Measurements from ENCODE around the gene KCNAB1. TPM values are rescaled to one million over a fixed set of nuclear protein-coding genes. Genes with fewer than 3 reads are reported as not detected.

Gene KCNAB1
- total RNA-seq, 1 donor from 2014 or later, result not detected

GRCh38 chr3:156303001-156303707 lies 182.8 kb downstream of the KCNAB1 start:
- Mint-ChIP-seq H3K4me1 (no peaks in the 10 kb centered on the region), H3K36me3 (ENCODE audit: low read depth) (no peaks in the 10 kb centered on the region), H3K27me3 (peaks cover 3% of the 10 kb centered on the region), H3K9me3 (no peaks in the 10 kb centered on the region), H3K4me3 (no peak overlapping the region), H3K27ac (no peak overlapping the region)
- DNase-seq (no peak), ATAC-seq (ENCODE audit: low read depth) (no peak)
- intact Hi-C loops (cut with micrococcal nuclease), result no loop called here
- TF ChIP-seq CTCF (IDR thresholded peaks at IDR 0.05), result no peak
- CTCF ChIA-PET, result no interaction called here
- POLR2A ChIA-PET, result no interaction called here

DNA sequence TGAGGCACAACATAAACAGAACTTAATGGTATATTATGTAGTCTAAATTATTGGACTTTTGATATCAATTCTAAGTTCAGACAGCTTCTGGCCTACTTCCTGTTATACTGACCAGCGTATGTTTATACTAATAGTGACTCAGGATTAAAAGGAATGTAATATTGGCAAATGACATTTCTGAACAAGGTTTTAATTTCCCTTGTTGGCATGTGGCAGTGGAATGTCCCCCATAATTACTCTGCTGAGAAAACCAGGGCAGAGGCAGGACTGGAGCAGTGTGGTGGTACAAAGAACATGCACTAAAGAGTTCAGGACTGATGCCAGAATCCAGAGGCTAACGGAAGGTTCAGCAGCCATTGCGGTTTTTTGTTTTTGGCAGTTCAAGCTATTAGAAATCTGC lies 184.0 kb downstream of the KCNAB1 start:
- ChIA-PET POLR2A (no interaction called here), CTCF (no interaction called here)
- no peak overlapping the region for H3K4me3 Mint-ChIP-seq
- intact Hi-C loops (cut with micrococcal nuclease), result no loop called here
- DNase-seq, result no peak
- H3K27ac Mint-ChIP-seq, result no peak overlapping the region
- no peak for TF ChIP-seq CTCF (IDR thresholded peaks at IDR 0.05)
- H3K36me3 Mint-ChIP-seq (ENCODE audit: low read depth), result no peaks in the 10 kb centered on the region
- H3K4me1 Mint-ChIP-seq, result no peaks in the 10 kb centered on the region
- H3K27me3 Mint-ChIP-seq, result peaks cover 3% of the 10 kb centered on the region
- H3K9me3 Mint-ChIP-seq, result no peaks in the 10 kb centered on the region
- no peak for ATAC-seq (ENCODE audit: low read depth)

- POLR2A ChIA-PET, result no interaction called here
- H3K36me3 Mint-ChIP-seq (ENCODE audit: low read depth), result no peaks in the 10 kb centered on the region
- no peak overlapping the region for H3K4me3 Mint-ChIP-seq
- no peak for TF ChIP-seq CTCF (IDR thresholded peaks at IDR 0.05)
- CTCF ChIA-PET, result no interaction called here
- ATAC-seq (ENCODE audit: low read depth) (no peak), DNase-seq (no peak)
- intact Hi-C loops (cut with micrococcal nuclease), result no loop called here
- H3K4me1 Mint-ChIP-seq, result no peaks in the 10 kb centered on the region
- no peaks in the 10 kb centered on the region for H3K9me3 Mint-ChIP-seq
- H3K27me3 Mint-ChIP-seq, result peaks cover 4% of the 10 kb centered on the region
- no peak overlapping the region for H3K27ac Mint-ChIP-seq
Observed at GRCh38 chr3:156305672-156306071, 185.3 kb downstream of the KCNAB1 start.

- no peak overlapping the region for H3K27ac Mint-ChIP-seq
- POLR2A ChIA-PET, result no interaction called here
- H3K4me1 Mint-ChIP-seq, result no peaks in the 10 kb centered on the region
- H3K4me3 Mint-ChIP-seq, result no peak overlapping the region
- no peak for TF ChIP-seq CTCF (IDR thresholded peaks at IDR 0.05)
- ATAC-seq (ENCODE audit: low read depth) (no peak), DNase-seq (no peak)
- CTCF ChIA-PET, result no interaction called here
- H3K9me3 Mint-ChIP-seq, result no peaks in the 10 kb centered on the region
- H3K27me3 Mint-ChIP-seq, result peaks cover 8% of the 10 kb centered on the region
- H3K36me3 Mint-ChIP-seq (ENCODE audit: low read depth), result no peaks in the 10 kb centered on the region
- intact Hi-C loops (cut with micrococcal nuclease), result no loop called here
Observed at GRCh38 chr3:156307704-156308103, 187.3 kb downstream of the KCNAB1 start.

DNA sequence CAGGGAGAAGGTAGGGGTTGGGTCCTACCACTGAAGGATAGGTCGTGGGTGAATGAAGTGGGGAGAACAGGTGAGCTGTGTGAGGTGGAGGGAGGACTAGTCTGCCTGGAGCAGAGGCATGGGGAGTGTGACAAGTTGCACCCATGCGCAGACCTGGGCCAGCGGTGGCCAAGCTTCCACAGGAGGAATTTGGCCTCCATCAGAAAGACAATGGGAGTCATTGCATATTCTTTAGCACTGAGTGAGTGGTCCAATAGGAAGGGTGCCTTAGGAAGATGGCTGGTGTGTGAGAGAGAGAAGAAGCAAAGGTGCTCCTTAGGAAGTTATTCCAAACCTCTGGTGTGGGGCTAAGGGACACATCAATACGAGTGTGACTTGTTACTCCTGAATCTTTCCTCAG lies 191.1 kb downstream of the KCNAB1 start:
- ChIA-PET POLR2A (no interaction called here), CTCF (no interaction called here)
- Mint-ChIP-seq H3K4me3 (no peak overlapping the region), H3K27me3 (peaks cover 15% of the 10 kb centered on the region), H3K4me1 (no peaks in the 10 kb centered on the region), H3K36me3 (ENCODE audit: low read depth) (no peaks in the 10 kb centered on the region), H3K9me3 (no peaks in the 10 kb centered on the region), H3K27ac (no peak overlapping the region)
- no peak for TF ChIP-seq CTCF (IDR thresholded peaks at IDR 0.05)
- no peak for ATAC-seq (ENCODE audit: low read depth)
- intact Hi-C loops (cut with micrococcal nuclease), result no loop called here
- no peak for DNase-seq

Measured in activated B cell treated with CpG ODN at 0.5 μM for 24 hours (primary cell).